Suprapubic skin (tissue), 4 donors: Measurements from ENCODE around the gene AKAP12. TPM values are rescaled to one million over a fixed set of nuclear protein-coding genes. Genes with fewer than 3 reads are reported as not detected.

Experiments used
- DNase-seq, 2 donors: peaks; one replicate each; pipeline ENCODE4 v3.0.0-alpha.2; 2019; ENCODE audit warnings: low spot score in 2 of 2
- H3K27ac ChIP-seq: fragments of 200-600 bp; sonication (generic); one replicate; pipeline ENCODE4 v1.5.1; 2019
- H3K27me3 ChIP-seq: fragments of 200-600 bp; sonication (generic); one replicate; pipeline ENCODE4 v1.5.1; 2019
- H3K36me3 ChIP-seq: fragments of 200-600 bp; sonication (generic); one replicate; pipeline ENCODE4 v1.5.1; 2019
- H3K4me1 ChIP-seq: fragments of 200-600 bp; sonication (generic); one replicate; pipeline ENCODE4 v1.5.1; 2019
- H3K4me3 ChIP-seq: fragments of 200-600 bp; sonication (generic); one replicate; pipeline ENCODE4 v1.5.1; 2019; ENCODE audit warnings: mild to moderate bottlenecking
- H3K9me3 ChIP-seq: fragments of 200-600 bp; sonication (generic); one replicate; pipeline ENCODE4 v1.5.1; 2019
- CTCF ChIP-seq, 2 donors: fragments of 200-600 bp in 1 of 2; fragments of 450-650 bp in 1 of 2; sonication (generic) in 1 of 2; IDR thresholded peaks; one replicate each; pipeline ENCODE4 v1.5.1; 2016 to 2019; ENCODE audit warnings: antibody characterized with exemption in 2 of 2, mild to moderate bottlenecking in 1 of 2, moderate library complexity in 1 of 2
- EP300 ChIP-seq: sonication (generic); formaldehyde crosslinking; IDR thresholded peaks from one replicate; pipeline ENCODE4 v1.6.1; 2017; ENCODE audit warnings: antibody characterized with exemption
- POLR2A ChIP-seq, 2 donors: fragments of 450-650 bp; IDR thresholded peaks; one replicate each; pipeline ENCODE4 v1.6.1; 2017; ENCODE audit warnings: antibody characterized with exemption in 2 of 2, mild to moderate bottlenecking in 2 of 2, moderate library complexity in 2 of 2
- POLR2AphosphoS5 ChIP-seq, 3 donors: sonication (generic); formaldehyde crosslinking; IDR thresholded peaks; one replicate each; pipeline ENCODE4 v1.6.1; 2017; ENCODE audit warnings: antibody characterized with exemption in 3 of 3
- WGBS: methylation state at CpG from one replicate; pipeline ENCODE4 v1.1.5; 2018; 5-methylcytosine and 5-hydroxymethylcytosine counted together
- total RNA-seq, 4 donors: library from RNA; depleted of rRNA; stranded (reverse); fragments of >200 nt; gene quantifications; one replicate each; pipeline ENCODE4 v1.1.0, GENCODE V29; 2016

Gene AKAP12
- total RNA-seq, 4 donors from 2014 or later, result 7.2 to 20.1 (median 11.9) TPM

- H3K27ac ChIP-seq, result no peak overlapping the region
- no peak for TF ChIP-seq POLR2A (IDR thresholded peaks at IDR 0.05)
- no peak for TF ChIP-seq POLR2AphosphoS5 (IDR thresholded peaks at IDR 0.05)
- TF ChIP-seq EP300, result no peak
- TF ChIP-seq CTCF (IDR thresholded peaks at IDR 0.05), result no peak
- no peaks in the 10 kb centered on the region for H3K9me3 ChIP-seq
- H3K36me3 ChIP-seq, result no peaks in the 10 kb centered on the region
- no peak for DNase-seq
- 87% methylated on average over 4 of the region's 4 CpGs for WGBS
- peaks cover under 1% of the 10 kb centered on the region for H3K4me1 ChIP-seq
- no peak overlapping the region for H3K4me3 ChIP-seq
- no peaks in the 10 kb centered on the region for H3K27me3 ChIP-seq
Observed at GRCh38 chr6:151280859-151281258, 41.1 kb downstream of the AKAP12 start.

GRCh38 chr6:151284012-151284411, 44.2 kb downstream of the AKAP12 start:
- peaks cover 6% of the 10 kb centered on the region for H3K4me1 ChIP-seq
- no peak for TF ChIP-seq POLR2AphosphoS5 (IDR thresholded peaks at IDR 0.05)
- no peak for TF ChIP-seq CTCF (IDR thresholded peaks at IDR 0.05)
- no peak for TF ChIP-seq EP300
- TF ChIP-seq POLR2A (IDR thresholded peaks at IDR 0.05), result no peak
- WGBS, result 67% methylated on average over 11 of the region's 11 CpGs
- H3K36me3 ChIP-seq, result no peaks in the 10 kb centered on the region
- no peak overlapping the region for H3K27ac ChIP-seq
- no peak for DNase-seq
- no peaks in the 10 kb centered on the region for H3K9me3 ChIP-seq
- H3K4me3 ChIP-seq, result no peak overlapping the region
- no peaks in the 10 kb centered on the region for H3K27me3 ChIP-seq

GRCh38 chr6:151284548-151285017, 44.8 kb downstream of the AKAP12 start:
- DNase-seq, result no peak
- TF ChIP-seq CTCF (IDR thresholded peaks at IDR 0.05) (no peak), POLR2A (IDR thresholded peaks at IDR 0.05) (no peak), EP300 (no peak), POLR2AphosphoS5 (IDR thresholded peaks at IDR 0.05) (no peak)
- 90% methylated on average over 4 of the region's 4 CpGs for WGBS
- Histone ChIP-seq H3K4me3 (no peak overlapping the region), H3K9me3 (no peaks in the 10 kb centered on the region), H3K36me3 (no peaks in the 10 kb centered on the region), H3K4me1 (peaks cover 6% of the 10 kb centered on the region), H3K27ac (no peak overlapping the region), H3K27me3 (no peaks in the 10 kb centered on the region)

- TF ChIP-seq POLR2AphosphoS5 (IDR thresholded peaks at IDR 0.05), result no peak
- no peak for TF ChIP-seq CTCF (IDR thresholded peaks at IDR 0.05)
- no peak for TF ChIP-seq POLR2A (IDR thresholded peaks at IDR 0.05)
- no peak for TF ChIP-seq EP300
- no peak overlapping the region for H3K27ac ChIP-seq
- no peak for DNase-seq
- no peaks in the 10 kb centered on the region for H3K27me3 ChIP-seq
- no peaks in the 10 kb centered on the region for H3K36me3 ChIP-seq
- peaks cover 6% of the 10 kb centered on the region for H3K4me1 ChIP-seq
- no peak overlapping the region for H3K4me3 ChIP-seq
- no peaks in the 10 kb centered on the region for H3K9me3 ChIP-seq
Observed at GRCh38 chr6:151285122-151285521, 45.4 kb downstream of the AKAP12 start.

- Histone ChIP-seq H3K27me3 (no peaks in the 10 kb centered on the region), H3K9me3 (no peaks in the 10 kb centered on the region), H3K36me3 (no peaks in the 10 kb centered on the region), H3K4me3 (no peak overlapping the region), H3K4me1 (peaks cover 6% of the 10 kb centered on the region), H3K27ac (no peak overlapping the region)
- 32% methylated on average over 7 of the region's 7 CpGs for WGBS
- TF ChIP-seq EP300, result no peak
- no peak for TF ChIP-seq POLR2AphosphoS5 (IDR thresholded peaks at IDR 0.05)
- no peak for TF ChIP-seq CTCF (IDR thresholded peaks at IDR 0.05)
- no peak for TF ChIP-seq POLR2A (IDR thresholded peaks at IDR 0.05)
- no peak for DNase-seq
Observed at GRCh38 chr6:151286214-151286613, 46.4 kb downstream of the AKAP12 start.
